8988T (cell line): Measurements from ENCODE around the gene DAAM1.

Experiments
- DNase-seq: peaks from one replicate; pipeline ENCODE4 v3.0.0; 2011

Gene DAAM1

GRCh38 chr14:59377991-59378601 is 189.6 kb downstream of the DAAM1 start:
- DNase-seq, result no peak

DNA sequence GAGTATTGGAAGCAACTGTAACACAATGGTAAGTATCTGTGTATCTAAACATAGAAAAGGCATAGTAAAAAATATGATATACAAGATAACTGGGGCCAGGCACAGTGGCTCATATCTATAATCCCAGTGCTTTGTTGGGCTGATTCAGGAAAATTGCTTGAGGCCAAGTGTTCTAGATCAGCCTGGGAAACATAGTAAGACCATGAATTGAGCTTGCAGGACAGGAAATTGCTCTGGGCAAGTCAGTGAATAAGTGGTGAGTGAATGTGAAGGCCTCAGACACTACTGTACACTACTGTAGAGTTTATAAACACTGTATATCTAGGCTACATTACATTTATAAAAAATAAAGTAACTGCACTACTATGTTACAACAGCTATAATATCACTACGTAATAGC is 201.5 kb downstream of the DAAM1 start:
- DNase-seq, result no peak

GRCh38 chr14:59391388-59391787 is 202.9 kb downstream of the DAAM1 start:
- no peak for DNase-seq

GRCh38 chr14:59394268-59394667 is 205.8 kb downstream of the DAAM1 start:
- DNase-seq, result no peak

GRCh38 chr14:59395672-59396071 is 207.2 kb downstream of the DAAM1 start:
- no peak for DNase-seq

GRCh38 chr14:59398841-59399240 is 210.4 kb downstream of the DAAM1 start:
- no peak for DNase-seq

GRCh38 chr14:59406454-59407245 is 218.2 kb downstream of the DAAM1 start:
- no peak for DNase-seq

DNA sequence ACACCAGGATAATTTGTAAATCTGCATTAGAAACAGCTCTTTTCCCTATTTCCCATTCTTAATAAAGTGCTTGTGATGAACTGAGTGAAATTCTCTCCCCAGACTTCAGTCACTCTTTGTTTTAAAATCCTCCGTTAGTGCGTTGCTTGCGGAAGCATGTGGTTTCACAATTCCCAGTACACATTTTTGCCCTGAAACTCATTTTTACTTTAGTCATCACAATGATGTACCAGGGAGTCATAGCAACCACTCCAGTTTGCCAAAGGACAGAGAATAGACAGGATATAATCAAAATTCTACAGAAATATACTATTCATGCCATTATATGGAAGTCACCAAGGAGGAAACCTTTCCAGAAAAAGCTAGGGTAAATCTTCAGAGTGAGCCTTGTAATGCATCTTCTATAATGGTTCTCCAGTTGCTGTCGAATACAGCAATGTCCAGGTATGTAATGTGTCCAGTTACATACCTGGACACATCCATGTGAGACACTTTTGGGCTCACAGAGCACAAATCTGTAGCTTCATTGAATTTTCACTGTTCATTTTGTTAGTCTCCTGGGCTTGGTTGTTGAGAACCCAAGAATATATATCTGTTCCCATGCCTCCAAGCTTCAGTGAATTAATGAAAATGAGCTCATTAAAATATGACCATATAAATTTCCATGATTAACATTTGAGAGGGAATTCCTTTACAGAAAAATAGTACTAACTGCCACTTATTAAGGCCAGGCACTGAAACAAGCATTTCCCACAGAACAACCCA is 219.0 kb downstream of the DAAM1 start:
- DNase-seq, result no peak

DNA sequence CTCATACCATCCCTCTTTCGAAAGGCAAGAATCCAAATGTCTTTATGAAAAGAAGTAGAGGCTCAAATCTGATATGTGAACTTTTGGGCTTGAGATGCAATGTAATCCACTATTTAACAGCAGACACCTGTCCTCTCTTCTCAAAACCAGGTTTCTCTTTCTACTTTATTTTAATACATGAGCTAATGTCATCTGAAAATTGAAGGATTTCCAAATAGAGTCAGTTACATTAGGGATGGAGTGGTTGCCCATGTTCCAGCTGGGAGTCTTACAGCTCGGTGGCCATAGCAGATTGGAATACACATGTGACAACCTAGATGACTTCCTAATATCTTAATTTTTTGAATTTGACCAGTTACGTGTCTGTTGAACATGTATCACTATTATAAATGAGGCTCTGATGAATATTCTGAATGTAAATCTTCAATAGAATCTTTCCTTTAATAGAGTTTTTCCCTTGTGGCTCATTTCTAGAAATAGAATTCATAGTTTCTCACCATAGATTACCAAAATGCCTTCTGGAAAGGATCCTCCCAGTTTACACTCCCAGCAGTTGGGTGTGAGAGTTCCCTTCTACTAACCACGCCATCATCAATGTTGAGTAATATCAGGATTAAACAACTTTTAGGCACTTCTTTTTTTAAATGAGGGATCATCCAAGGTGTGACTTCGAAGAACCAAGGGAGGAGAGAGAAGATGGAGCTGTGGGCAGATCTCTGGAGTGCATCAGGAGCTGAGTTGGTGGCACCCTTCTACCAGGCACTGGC is 227.6 kb downstream of the DAAM1 start:
- DNase-seq, result no peak

GRCh38 chr14:59417311-59417710 is 228.8 kb downstream of the DAAM1 start:
- no peak for DNase-seq

DNA sequence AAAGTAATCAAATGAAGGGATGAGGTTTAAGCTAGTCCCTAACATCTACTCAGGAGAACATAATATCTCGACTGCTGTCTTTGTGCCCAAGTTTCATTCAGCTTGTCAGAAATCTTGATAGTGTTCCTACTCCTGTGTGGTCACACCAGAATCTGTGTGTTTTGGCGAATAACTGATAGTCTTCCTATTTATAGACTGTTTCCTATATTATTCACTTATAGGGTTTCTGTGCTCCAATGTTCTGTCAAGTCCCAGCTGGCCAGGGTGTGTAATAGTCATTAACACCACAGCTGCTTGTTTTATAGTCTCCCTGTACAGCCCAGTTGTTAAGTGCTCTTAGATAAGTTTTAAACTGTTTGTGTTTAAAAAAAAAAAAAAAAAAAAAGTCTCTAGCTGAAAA is 230.8 kb downstream of the DAAM1 start:
- DNase-seq, result no peak
